AG04450 (cell line): ENCODE data around the gene FHIP1A. TPM values are rescaled to one million over a fixed set of nuclear protein-coding genes. Genes with fewer than 3 reads are reported as not detected.
"Not testable (repeated sequence)": the region's sequence is repeated elsewhere in the genome, so short reads cannot be mapped to it uniquely, and the experiment has no call there.

ENCODE experiments used
- CTCF ChIA-PET: fragments of 300-600, 350-600 bp; formaldehyde crosslinking; extraction: SDS; loops from one replicate; lab custom pipeline; 2022; ENCODE audit warnings: antibody characterized with exemption, inconsistent platforms; lab: Charles Lee
- POLR2A ChIA-PET: fragments of 350-600 bp; formaldehyde crosslinking; extraction: SDS; loops from one replicate; lab custom pipeline; 2021; ENCODE audit warnings: antibody characterized with exemption, inconsistent platforms; lab: Yijun Ruan, JAX
- DNase-seq: peaks from one replicate; pipeline ENCODE4 v3.0.0-alpha.2; 2011; ENCODE audit warnings: low read depth, low spot score
- H3K27ac ChIP-seq: one replicate; pipeline ENCODE4 v1.5.1; 2012; ENCODE audit warnings: low read depth, low read length, control low read depth
- H3K27me3 ChIP-seq: one replicate; pipeline ENCODE4 v1.6.0; 2012; ENCODE audit warnings: low read length; ENCODE audit not compliant: control insufficient read depth, insufficient read depth
- H3K4me3 ChIP-seq: 2 replicates; pipeline ENCODE4 v1.5.1; 2011; ENCODE audit warnings: mild to moderate bottlenecking, low read depth, low read length, control low read depth
- H3K9me3 ChIP-seq: 2 replicates; pipeline ENCODE4 v1.5.1; 2012; ENCODE audit warnings: low read length; ENCODE audit not compliant: control insufficient read depth, insufficient read depth
- CTCF ChIP-seq: IDR thresholded peaks from 2 replicates; pipeline ENCODE4 v1.5.1; 2011; ENCODE audit warnings: low read depth, low read length, control low read depth, inconsistent platforms
- polyA plus RNA-seq: library from polyadenylated mRNA; depleted of rRNA; stranded (reverse); fragments of >200 nt; gene quantifications from 2 replicates; pipeline ENCODE4 v1.2.3, GENCODE V29; 2011

The FHIP1A gene
- polyA plus RNA-seq, 1 experiment: not detected

GRCh38 chr4:151400343-151400742 lies 8.6 kb upstream of the FHIP1A start:
- DNase-seq: no peak
- Histone ChIP-seq H3K4me3 (no peak overlapping the region), H3K27ac (no peak overlapping the region), H3K27me3 (peaks cover 4% of the 10 kb centered on the region), H3K9me3 (no peaks in the 10 kb centered on the region; the same call in 1 of the 2 replicates)
- CTCF ChIA-PET: no interaction called here
- POLR2A ChIA-PET: no interaction called here
- no peak for TF ChIP-seq CTCF

GRCh38 chr4:151401739-151402138 lies 7.2 kb upstream of the FHIP1A start:
- ChIA-PET POLR2A (no interaction called here), CTCF (no interaction called here)

GRCh38 chr4:151402145-151402865 lies 6.7 kb upstream of the FHIP1A start:
- CTCF ChIA-PET: no interaction called here
- H3K27me3 ChIP-seq: peaks cover 14% of the 10 kb centered on the region

More at GRCh38 chr4:151401739-151402138, 7.2 kb upstream of the FHIP1A start:
- H3K9me3 ChIP-seq: no peaks in the 10 kb centered on the region; the same call in 1 of the 2 replicates
- H3K4me3 ChIP-seq: no peak overlapping the region
- DNase-seq: no peak
- no peak overlapping the region for H3K27ac ChIP-seq
- TF ChIP-seq CTCF: no peak
- peaks cover 9% of the 10 kb centered on the region for H3K27me3 ChIP-seq

GRCh38 chr4:151403656-151404055 lies 5.3 kb upstream of the FHIP1A start:
- H3K27me3 ChIP-seq: peaks cover 25% of the 10 kb centered on the region
- ChIA-PET CTCF (interaction anchor here (1.1 kb wide), 1 partner anchor 286 kb away, joined by 3 read pairs; no protein-coding TSS in a partner anchor), POLR2A (no interaction called here)
- DNase-seq: no peak
- H3K27ac ChIP-seq: no peak overlapping the region
- TF ChIP-seq CTCF: no peak
- H3K4me3 ChIP-seq: no peak overlapping the region
- no peaks in the 10 kb centered on the region; the same call in 1 of the 2 replicates for H3K9me3 ChIP-seq

More at GRCh38 chr4:151402145-151402865, 6.7 kb upstream of the FHIP1A start:
- no peak for TF ChIP-seq CTCF
- Histone ChIP-seq H3K4me3 (no peak overlapping the region), H3K9me3 (no peaks in the 10 kb centered on the region; the same call in 1 of the 2 replicates), H3K27ac (no peak overlapping the region)
- DNase-seq: no peak
- POLR2A ChIA-PET: no interaction called here

GRCh38 chr4:151404802-151405201 lies 4.2 kb upstream of the FHIP1A start:
- H3K27ac ChIP-seq, H3K4me3 ChIP-seq, CTCF ChIA-PET, POLR2A ChIA-PET, DNase-seq, H3K9me3 ChIP-seq: not testable (repeated sequence)
- peaks cover 31% of the 10 kb centered on the region for H3K27me3 ChIP-seq
